Activated CD8-positive, alpha-beta memory T cell treated with anti-CD3 and anti-CD28 coated beads, Interleukin-2, amount 50 U/mL, for 48 hours (primary cell): ENCODE results near the gene USP37.
"Not testable (repeated sequence)": the region's sequence is repeated elsewhere in the genome, so short reads cannot be mapped to it uniquely, and the experiment has no call there.

Source experiments
- DNase-seq: peaks from one replicate; pipeline ENCODE4 v3.0.0-alpha.2; 2020

The USP37 gene

DNA sequence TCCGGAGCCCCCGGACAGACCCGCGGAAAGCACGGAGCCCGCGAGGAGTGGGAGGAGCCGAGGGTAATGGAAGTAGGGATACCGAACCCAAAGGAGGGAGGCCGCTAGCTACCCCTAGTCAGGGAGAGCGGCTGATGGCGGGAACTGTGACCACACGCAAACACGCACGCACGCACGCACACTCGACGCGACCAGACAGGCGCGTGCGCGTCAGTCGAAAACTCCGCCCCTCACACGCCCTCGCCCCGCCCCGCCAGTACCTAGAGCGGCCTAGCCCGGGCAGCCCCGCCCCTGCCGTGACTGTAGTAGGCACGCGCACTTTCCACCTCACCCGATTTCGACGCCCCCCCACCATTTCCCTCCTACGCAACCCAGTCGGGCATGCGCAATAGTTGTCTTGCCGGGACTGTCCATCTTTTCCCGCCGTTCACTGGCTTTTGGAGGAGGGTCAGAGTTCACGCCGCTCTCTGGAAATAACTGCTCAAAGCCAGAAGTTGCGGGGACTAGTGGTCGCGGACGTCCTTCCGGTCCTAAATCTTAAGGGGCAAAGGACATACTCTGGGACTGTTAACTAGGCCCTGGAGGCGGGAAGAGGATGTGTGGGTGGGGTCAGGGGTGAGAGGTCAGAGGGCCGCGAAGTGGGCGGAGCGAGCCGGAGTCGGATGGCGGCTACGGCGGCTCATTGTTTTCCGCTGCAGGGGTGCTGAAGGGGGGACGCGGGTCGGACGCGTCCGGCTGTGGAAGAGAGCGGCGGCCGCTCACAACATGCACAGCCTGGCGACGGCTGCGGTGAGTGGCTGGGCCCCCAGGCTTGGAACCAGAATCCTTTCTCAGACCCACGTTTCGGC is at the start of gene USP37, which contains the start of gene CNOT9:
Gene USP37 (minus strand): TSS at position 162 of the 848 bp plus-strand sequence. CDS start 9,698 bp downstream, outside the sequence.
Gene CNOT9 (plus strand): TSS at position 650 of the 848 bp plus-strand sequence. CDS start 116 bp downstream, at position 766.
- DNase-seq: peak; percentile 100

DNA sequence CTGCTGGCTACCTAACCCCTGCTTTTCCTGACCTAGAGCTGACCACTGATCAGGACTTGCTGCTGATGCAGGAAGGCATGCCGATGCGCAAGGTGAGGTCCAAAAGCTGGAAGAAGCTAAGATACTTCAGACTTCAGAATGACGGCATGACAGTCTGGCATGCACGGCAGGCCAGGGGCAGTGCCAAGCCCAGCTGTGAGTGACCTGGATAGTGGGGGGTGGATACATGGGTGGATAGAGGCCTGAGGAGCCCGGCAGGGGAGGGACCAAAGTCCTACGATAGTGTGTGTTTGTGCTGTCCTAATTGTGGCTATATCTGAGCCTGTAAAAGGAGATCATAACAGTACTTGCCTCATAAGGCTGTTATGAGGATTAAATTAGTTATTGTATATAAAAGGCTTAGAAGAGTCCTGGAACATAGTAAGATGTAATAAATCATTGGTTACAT is 47.7 kb upstream of the USP37 start:
- no peak for DNase-seq

- DNase-seq: no peak
Observed at GRCh38 chr2:218607436-218608115, 39.4 kb upstream of the USP37 start, which contains the start of gene PLCD4. PLCD4 (plus strand) TSS chr2:218607899; CDS start chr2:218615740, 7,841 bp downstream.

- DNase-seq: no peak
Observed at GRCh38 chr2:218605432-218605831, 37.3 kb upstream of the USP37 start.

DNA sequence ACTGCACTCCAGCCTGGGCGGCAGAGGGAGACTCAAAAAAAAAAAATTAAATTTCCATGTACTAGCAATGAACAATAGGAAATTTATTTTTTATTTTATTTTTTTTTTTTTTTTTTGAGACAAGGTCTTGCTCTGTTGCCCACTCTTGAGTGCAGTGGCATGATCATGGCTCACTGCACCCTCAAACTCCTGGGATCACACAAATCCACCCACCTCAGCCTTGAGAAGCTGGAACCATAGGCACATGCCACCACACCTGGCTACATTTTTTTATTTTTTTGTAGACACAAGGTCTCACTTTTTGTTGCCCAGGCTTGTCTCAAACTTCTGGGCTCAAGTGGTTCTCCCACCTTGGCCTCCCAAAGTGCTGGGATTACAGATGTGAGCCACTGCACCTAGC is 17.4 kb upstream of the USP37 start:
- no peak for DNase-seq

DNA sequence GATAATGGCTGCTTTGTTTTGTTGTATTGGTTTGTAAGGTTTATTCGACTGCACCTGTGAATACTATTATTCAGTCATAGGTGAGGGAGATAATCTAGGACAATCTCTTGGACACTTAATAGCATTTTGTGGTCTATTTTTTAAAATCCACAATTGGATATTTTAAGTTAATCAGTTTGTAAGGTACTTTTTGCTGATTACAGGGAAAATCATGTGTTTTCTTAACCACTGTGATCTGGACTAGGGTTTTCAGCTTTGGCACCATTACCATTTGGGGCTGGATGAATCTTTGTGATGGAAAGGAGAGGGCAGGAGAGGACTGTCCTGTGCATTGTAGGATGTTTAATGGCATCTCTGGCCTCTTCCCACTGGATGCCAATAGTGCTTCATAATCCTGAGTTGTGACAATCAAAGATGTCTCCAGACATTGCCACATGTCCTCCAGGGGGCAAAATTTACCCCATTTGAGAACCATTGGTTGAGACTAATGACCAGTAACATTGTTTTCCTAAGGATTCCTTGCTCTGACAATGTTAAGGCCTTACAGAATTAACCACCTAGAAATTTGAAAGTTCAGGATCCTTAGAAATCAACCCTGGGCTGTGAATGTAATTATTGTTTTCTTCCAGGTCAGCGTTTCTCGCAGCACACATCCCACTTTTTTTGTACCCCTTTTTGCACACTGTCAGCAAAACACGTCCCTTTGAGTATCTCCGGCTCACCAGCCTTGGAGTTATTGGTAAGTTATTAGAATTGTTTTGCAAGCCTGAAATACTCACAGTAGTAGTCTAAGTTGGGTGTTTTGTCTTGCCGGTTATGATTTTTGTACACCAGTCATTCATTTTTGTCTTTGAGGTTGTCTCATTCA is 16.1 kb upstream of the USP37 start:
- DNase-seq: no peak

DNA sequence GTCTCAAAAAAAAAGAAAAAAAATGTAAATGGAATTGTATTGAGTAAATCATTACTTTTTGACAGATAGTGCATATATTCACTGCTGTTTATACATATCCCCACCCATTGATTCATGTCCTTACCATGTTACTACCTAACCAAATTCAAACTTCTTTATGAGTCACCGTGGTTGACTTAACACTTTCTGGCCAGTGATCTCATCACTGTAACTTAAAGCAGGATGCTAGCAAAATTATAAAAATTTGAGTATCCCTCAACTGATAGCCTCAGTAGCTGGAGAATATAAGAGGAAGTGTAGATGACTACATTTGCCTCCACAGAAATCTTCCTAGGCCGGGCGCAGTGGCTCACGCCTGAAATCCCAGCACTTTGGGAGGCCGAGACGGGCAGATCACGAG is 13.9 kb upstream of the USP37 start:
- DNase-seq: no peak

DNA sequence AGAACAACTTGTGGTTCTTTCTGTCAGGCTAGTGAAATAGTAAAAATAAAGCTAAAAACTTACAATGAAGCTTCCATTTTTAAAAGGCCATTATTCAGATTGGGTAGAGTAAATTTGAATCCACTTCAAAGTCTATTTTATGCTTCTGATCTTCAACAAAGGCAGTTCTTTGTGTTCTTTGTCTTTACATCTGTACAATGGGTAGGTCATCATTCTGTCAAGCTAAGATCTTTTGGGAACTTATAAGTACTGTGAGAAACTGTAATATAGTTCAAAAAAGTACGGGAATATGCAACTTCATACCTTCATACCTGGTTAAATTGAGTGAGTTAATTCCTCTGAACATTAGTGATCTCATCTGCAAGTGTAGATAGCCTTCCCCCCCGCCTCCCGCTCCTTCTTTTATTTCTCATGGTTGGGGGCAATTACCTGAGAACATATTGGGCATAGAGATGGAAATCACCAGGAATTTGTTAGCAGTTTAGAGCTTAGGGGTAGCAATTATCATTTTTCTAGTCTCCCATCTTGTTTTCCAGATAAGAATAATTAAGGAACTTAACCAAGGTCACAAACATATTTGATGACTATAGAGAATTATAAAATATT is 10.2 kb upstream of the USP37 start:
- no peak for DNase-seq

DNA sequence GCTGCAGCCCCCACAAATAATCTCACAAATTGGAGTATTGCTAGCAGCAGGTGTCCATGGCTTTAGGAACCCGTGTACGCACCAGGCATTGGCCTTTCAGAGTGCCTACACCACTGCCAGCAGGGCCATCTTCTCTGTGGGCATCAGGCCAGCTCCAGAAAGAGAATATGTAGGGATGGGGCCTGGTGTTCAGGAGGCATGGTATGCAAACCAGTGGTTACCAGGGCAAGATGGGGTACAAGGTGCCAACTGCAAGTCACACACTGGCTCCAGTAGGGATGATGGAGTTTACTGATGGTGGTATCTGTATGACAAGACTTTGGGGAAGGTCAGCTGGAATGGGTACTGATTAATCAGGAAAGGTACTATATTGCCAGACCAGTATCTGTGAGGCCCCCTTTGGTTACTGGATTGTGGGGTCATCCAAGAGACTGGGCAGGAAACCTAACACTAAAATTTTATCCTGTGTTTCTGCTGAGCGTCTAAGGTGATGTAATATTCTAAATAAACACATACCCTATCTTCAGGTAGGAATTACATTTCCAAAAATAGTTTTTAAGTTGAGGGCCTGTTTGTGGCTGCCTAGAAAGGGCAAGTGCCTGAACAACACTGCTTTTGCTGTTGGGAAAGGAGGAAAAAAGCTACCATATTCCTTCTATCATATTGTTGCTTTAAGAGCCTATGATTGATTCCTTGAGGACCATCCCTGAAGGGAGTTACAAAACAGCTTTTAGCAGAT is 9.5 kb upstream of the USP37 start:
- DNase-seq: no peak

DNA sequence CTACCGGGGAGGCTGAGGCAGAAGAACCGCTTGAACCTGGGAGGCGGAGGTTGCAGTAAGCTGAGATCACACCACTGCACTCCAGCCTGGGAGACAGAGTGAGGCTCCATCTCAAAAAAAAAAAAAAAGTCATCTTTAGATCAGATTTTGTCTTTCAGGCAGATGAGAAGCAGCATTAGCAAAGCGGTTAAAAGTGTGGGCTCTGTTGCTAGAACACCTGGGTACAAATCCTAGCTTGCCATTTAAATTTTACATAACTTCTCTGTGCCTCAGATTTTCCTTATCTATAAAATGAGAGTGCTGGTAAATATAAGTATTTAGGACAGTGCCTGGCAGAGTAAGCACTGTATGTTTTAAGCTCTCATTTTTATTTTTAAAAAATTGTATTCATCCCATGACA is 8.7 kb upstream of the USP37 start:
- DNase-seq: no peak

DNA sequence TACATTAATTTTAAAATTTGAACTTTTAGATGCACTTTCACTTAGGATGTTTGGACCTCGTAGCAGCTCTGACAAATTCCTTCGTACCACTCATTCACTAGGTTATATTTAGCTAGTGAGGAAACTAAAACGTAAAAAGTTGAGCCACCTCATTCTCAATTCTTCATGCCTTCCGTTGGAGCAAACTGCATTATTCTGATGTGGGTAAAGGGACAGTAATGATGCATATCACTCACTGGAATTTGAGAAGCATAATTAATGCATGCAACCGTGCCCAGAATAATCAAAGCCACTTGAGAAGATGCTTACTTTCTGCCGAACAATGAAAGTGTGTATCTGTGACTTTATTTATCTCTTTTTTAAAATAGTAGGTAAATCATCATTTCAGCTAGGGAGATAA is 2.7 kb upstream of the USP37 start:
- DNase-seq: no peak

DNA sequence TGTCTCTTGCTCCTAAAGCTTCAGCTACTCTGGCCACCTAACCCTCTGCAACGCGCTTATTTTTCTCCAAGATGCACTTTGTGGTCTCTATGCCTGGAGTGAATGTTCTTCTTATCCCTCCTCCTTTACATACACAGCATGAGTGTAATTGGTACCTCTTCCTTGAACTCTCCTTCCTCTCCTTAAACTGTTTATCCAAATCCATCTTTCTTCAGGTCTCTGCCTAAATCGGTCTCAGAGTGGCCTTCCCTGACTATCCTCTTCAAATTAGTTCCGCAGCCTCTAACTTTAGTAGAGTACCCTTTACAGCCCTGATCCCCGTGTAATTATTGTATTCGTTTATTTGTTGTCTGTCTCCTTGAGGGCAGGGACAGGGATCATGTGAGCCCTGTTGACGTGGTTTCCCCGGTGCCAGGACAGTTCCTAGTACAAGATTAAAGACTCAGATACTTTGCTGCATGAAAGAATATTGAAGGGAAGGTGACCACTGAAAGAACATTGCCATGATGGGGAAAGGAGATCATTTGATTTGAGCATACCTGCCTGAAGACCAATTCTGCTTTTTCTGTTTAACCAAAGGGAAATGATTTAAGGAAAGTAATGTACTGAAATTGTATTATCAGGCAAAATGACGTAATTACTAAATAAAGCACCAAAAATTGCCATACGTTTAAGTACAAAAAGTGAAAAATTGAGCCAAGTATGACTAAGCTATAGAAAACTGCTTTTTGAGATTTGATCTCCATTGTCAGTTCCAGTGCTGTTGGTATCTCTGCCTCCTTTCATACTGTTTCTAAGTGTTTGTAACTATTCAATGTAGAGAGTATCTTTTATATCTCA is 1.7 kb upstream of the USP37 start:
- no peak for DNase-seq

GRCh38 chr2:218569038-218569431 is 884 bp upstream of the USP37 start:
- peak; percentile 81 for DNase-seq

- no peak for DNase-seq
Observed at GRCh38 chr2:218567797-218568189, 358 bp downstream of the USP37 start.

DNA sequence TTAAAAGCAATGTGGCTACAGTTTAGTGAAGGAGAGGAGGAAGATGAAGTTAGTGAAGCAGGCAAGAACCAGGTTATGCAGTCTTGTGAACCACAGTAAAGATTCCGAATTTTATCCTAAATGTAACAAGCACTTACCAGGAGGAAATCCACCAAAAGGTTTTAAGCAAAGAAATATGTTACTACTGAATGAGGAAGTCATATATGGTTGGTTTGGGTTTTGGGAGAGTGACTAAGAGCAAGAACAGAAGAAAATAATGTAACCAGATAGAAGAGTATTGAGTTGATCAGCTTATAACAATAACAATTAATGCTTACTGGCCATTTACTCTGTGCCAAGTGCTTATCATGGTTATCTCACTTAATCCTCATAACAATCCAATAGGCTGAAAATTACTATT is 1.9 kb downstream of the USP37 start:
- DNase-seq: no peak

- no peak for DNase-seq
Observed at GRCh38 chr2:218564056-218564455, 4.1 kb downstream of the USP37 start.

DNA sequence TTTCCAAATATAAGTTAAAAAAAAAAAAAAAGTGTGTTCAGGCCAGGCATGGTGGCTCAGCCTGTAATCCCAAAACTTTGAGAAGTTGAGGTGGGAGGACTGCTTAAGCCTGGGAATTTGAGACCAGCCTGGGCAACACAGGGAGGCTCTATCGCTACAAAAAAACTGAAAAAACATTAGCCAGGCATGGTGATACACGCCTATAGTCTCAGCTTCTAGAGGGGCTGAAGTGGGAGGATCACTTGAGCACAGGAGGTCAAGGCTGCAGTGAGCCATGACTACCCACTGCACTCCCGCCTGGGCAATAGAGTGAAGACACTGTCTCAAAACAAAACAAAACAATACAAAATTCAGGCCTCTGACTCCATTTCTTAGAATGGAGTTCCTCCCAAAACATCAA is 9.2 kb downstream of the USP37 start:
- no peak for DNase-seq

GRCh38 chr2:218557941-218558340 is 10.2 kb downstream of the USP37 start:
- no peak for DNase-seq

DNA sequence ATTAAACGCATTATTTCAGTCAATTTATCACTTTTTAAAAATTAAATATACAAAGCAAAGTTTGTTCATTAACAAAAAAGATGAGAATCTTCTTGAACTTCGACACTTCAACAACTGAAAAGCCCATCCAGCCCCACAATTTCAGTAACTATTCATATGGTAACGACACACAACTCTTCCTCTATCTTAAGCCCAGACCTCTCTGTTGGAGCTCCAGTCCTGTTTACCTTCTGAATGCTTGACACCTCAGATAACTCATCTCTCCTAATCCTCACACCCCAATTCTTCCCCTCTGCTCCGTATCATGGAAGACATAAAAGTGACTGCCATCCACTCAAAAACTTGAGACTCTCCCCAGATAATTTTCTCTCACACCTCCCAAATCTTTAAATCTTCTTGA is 12.6 kb downstream of the USP37 start:
- DNase-seq: no peak

DNA sequence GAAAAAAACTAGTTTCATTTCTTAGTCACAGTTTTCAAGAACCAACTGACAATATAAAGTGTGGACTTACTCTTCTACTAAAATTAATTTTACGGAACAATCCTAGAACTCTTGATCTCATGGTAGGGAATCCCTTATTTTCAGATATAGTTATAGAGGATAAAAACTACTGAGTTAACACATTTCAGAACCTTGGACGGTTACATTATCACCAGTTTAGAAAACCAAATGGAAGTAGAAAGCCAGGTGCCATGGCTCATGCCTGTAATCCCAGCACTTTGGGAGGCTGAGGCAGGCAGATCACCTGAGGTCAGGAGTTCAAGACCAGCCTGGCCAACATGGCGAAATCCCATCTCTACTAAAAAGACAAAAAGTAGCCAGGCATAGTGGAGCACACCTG is 13.9 kb downstream of the USP37 start:
- not testable (repeated sequence) for DNase-seq

- DNase-seq: no peak
Observed at GRCh38 chr2:218547978-218548377, 20.2 kb downstream of the USP37 start.
